Measurements from ENCODE around the gene PCMTD2. TPM values are rescaled to one million over a fixed set of nuclear protein-coding genes. Genes with fewer than 3 reads are reported as not detected.

PCMTD2 gene
- total and polyA plus RNA-seq, 2 of the 13 experiments (the other 11 are each of a cell fraction or from before 2014, with no cell fraction given) = 47.0 to 76.9 TPM

- in situ Hi-C loops (cut with HindIII; ENCODE audit: extremely low pct_ligation_motif_present, low pct_unique_long_range_greater_than_20kb) (no loop called here), intact Hi-C loops (cut with micrococcal nuclease; ENCODE audit: unreplicated experiment) (no loop called here)
- Histone ChIP-seq H3K27me3 (ENCODE audit: control insufficient read depth in 1 of 2, insufficient read depth in 2 of 2, low read length in 2 of 2) (peaks cover 18 to 70% of the 10 kb centered on the region in 2 experiments), H3K4me1 (ENCODE audit: insufficient read depth, low read length) (peaks cover 68% of the 10 kb centered on the region), H4K20me1 (ENCODE audit: insufficient read depth, low read length) (no peaks in the 10 kb centered on the region), H3K9ac (ENCODE audit: insufficient read depth, low read depth, low read length) (no peak overlapping the region), H3K79me2 (ENCODE audit: insufficient read depth, low read length) (no peaks in the 10 kb centered on the region), H3K9me3 (ENCODE audit: low read length) (no peaks in the 10 kb centered on the region), H3K36me3 (replicated peaks in 1 of 2; ENCODE audit: control insufficient read depth in 1 of 2, insufficient read depth in 2 of 2, low read length in 2 of 2) (no peaks in the 10 kb centered on the region), H3K27ac (ENCODE audit: extremely low read length, insufficient read depth, low read length) (no peak overlapping the region), H2AFZ (ENCODE audit: low read length) (no peak overlapping the region), H3K4me2 (ENCODE audit: low read depth, low read length) (no peak overlapping the region), H3K4me3 (replicated peaks in 1 of 3; ENCODE audit: insufficient read depth in 1 of 3, low read depth in 2 of 3, low read length in 3 of 3) (no peak overlapping the region)
- DNase-seq (ENCODE audit: low spot score) (no peak), ATAC-seq (no peak), FAIRE-seq (no peak)
- CTCF ChIA-PET (ENCODE audit: low intra/inter-chr PET ratio, low total read pairs) = no interaction called here
- no TSS peak for BruUV-seq (replicated peaks)
- TF ChIP-seq ZNF383 (CRISPR knock-in tag; IDR thresholded peaks at IDR 0.05; ENCODE audit: borderline replicate concordance) (no peak), ZNF773 (CRISPR knock-in tag; IDR thresholded peaks at IDR 0.05; ENCODE audit: borderline replicate concordance) (no peak), ZNF331 (CRISPR knock-in tag; IDR thresholded peaks at IDR 0.05) (no peak), RARA (CRISPR knock-in tag; IDR thresholded peaks at IDR 0.05) (no peak), ZNF644 (CRISPR knock-in tag; IDR thresholded peaks at IDR 0.05; ENCODE audit: low read depth) (no peak), BORCS8-MEF2B (CRISPR knock-in tag; IDR thresholded peaks at IDR 0.05) (no peak), MYPOP (CRISPR knock-in tag; IDR thresholded peaks at IDR 0.05) (no peak), ZNF580 (CRISPR knock-in tag; IDR thresholded peaks at IDR 0.05; ENCODE audit: borderline replicate concordance, low read depth) (no peak), POLR2G (IDR thresholded peaks at IDR 0.05; ENCODE audit: low read depth, low read length) (no peak), TIGD3 (CRISPR knock-in tag; IDR thresholded peaks at IDR 0.05; ENCODE audit: borderline replicate concordance) (no peak), KDM2A (CRISPR knock-in tag; IDR thresholded peaks at IDR 0.05; ENCODE audit: borderline replicate concordance, low read depth) (no peak), RFX3 (CRISPR knock-in tag; IDR thresholded peaks at IDR 0.05) (no peak), KLF11 (CRISPR knock-in tag; IDR thresholded peaks at IDR 0.05) (no peak), ZNF451 (CRISPR knock-in tag; IDR thresholded peaks at IDR 0.05) (no peak), ZNF737 (CRISPR knock-in tag; IDR thresholded peaks at IDR 0.05; ENCODE audit: borderline replicate concordance) (no peak)
- POLR2A ChIA-PET = interaction anchor here (1.3 kb wide), 1 partner anchor 28 kb away, joined by 5 read pairs; no protein-coding TSS in a partner anchor
- 68% methylated on average over 8 of the region's 11 CpGs for WGBS (ENCODE audit: low lambda C conversion rate)
Observed at GRCh38 chr20:64216910-64217309, 38.6 kb upstream of the PCMTD2 start.
